Mesothelial cell of epicardium (in vitro differentiated cells): ENCODE measurements around the gene NXN. TPM values are rescaled to one million over a fixed set of nuclear protein-coding genes. Genes with fewer than 3 reads are reported as not detected.
A peak's percentile ranks its signal among the peaks of the same experiment; 100 is the strongest.
"Not testable (repeated sequence)": the region's sequence is repeated elsewhere in the genome, so short reads cannot be mapped to it uniquely, and the experiment has no call there.

ENCODE experiments used
- DNase-seq, 2 experiments: peaks; one replicate each; pipeline ENCODE4 v3.0.0; 2021; ENCODE audit warnings: low spot score in 2 of 2; ENCODE audit not compliant: unreplicated experiment in 2 of 2
- H3K27ac Mint-ChIP-seq: 2 replicates; pipeline ENCODE4 v1.8.0; 2021; ENCODE audit warnings: mixed read lengths
- H3K27me3 Mint-ChIP-seq: 2 replicates; pipeline ENCODE4 v1.8.0; 2021; ENCODE audit warnings: low read depth, mixed read lengths
- H3K36me3 Mint-ChIP-seq: 2 replicates; pipeline ENCODE4 v1.8.0; 2021; ENCODE audit warnings: mixed read lengths
- H3K4me1 Mint-ChIP-seq: 2 replicates; pipeline ENCODE4 v1.8.0; 2021; ENCODE audit warnings: mixed read lengths
- H3K4me3 Mint-ChIP-seq: 2 replicates; pipeline ENCODE4 v1.8.0; 2021; ENCODE audit warnings: mild to moderate bottlenecking, moderate library complexity, mixed read lengths
- H3K9me3 Mint-ChIP-seq: 2 replicates; pipeline ENCODE4 v1.8.0; 2021; ENCODE audit warnings: mixed read lengths
- total RNA-seq: library from RNA; stranded (reverse); gene quantifications from 3 replicates; pipeline ENCODE4 v1.2.1, GENCODE V29; 2021
- TF ChIP-seq, protein P1 (sequence below): fragments of 200-600 bp; sonication (generic); IDR thresholded peaks from one replicate; pipeline ENCODE4 v1.5.0; 2021; ENCODE audit warnings: antibody characterized with exemption; ENCODE audit not compliant: unreplicated experiment

The NXN gene
- total RNA-seq, 1 donor from 2014 or later: 107 TPM

DNA sequence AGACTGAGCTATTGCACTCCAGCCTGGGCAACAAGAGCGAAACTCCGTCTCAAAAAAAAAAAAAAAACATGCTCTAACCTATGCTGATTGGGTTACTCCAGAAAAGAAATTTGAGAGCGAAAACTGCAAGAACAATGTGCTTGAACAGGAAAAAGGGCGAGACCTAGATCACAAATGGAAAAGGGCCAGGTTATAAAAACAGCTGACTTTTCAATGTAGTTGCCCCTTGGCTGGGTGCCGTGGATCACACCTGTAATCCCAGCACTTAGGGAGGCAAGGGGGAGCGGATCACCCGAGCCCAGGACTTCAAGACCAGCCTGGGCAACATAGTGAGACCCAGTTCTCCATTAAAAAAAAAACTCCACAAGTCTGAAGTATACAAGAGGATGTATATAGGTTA is 148.6 kb downstream of the NXN start:
- Mint-ChIP-seq H3K27me3 (no peaks in the 10 kb centered on the region), H3K4me1 (peaks cover 7% of the 10 kb centered on the region), H3K4me3 (no peak overlapping the region), H3K27ac (no peak overlapping the region), H3K9me3 (peaks cover 12% of the 10 kb centered on the region), H3K36me3 (peaks cover 25% of the 10 kb centered on the region)
- TF ChIP-seq, protein P1, sequence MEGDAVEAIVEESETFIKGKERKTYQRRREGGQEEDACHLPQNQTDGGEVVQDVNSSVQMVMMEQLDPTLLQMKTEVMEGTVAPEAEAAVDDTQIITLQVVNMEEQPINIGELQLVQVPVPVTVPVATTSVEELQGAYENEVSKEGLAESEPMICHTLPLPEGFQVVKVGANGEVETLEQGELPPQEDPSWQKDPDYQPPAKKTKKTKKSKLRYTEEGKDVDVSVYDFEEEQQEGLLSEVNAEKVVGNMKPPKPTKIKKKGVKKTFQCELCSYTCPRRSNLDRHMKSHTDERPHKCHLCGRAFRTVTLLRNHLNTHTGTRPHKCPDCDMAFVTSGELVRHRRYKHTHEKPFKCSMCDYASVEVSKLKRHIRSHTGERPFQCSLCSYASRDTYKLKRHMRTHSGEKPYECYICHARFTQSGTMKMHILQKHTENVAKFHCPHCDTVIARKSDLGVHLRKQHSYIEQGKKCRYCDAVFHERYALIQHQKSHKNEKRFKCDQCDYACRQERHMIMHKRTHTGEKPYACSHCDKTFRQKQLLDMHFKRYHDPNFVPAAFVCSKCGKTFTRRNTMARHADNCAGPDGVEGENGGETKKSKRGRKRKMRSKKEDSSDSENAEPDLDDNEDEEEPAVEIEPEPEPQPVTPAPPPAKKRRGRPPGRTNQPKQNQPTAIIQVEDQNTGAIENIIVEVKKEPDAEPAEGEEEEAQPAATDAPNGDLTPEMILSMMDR: no peak
- DNase-seq: no peak

DNA sequence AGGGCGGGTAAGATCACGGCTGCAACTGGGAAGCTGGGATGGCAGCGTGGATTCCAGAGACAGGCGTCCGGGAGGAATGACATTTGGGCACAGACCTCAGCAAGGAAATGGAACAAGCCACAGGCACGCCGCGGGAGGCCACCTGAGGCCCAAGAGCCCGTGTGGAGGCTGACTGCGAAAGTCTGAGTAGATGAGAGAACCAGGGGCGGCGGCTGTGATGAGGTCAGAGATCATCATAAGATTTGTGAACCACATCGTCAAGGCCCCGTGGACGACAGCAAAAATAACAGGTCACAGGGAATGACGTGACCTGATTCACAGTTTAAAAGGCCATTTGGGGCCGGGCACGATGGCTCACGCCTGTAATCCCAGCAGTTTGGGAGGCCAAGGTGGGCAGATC is 149.2 kb downstream of the NXN start:
- Mint-ChIP-seq H3K27ac (peak overlapping the region; percentile 13), H3K27me3 (no peaks in the 10 kb centered on the region), H3K9me3 (peaks cover 12% of the 10 kb centered on the region), H3K36me3 (peaks cover 25% of the 10 kb centered on the region), H3K4me3 (no peak overlapping the region), H3K4me1 (peaks cover 6% of the 10 kb centered on the region)
- TF ChIP-seq, protein P1: no peak
- DNase-seq: no peak

DNA sequence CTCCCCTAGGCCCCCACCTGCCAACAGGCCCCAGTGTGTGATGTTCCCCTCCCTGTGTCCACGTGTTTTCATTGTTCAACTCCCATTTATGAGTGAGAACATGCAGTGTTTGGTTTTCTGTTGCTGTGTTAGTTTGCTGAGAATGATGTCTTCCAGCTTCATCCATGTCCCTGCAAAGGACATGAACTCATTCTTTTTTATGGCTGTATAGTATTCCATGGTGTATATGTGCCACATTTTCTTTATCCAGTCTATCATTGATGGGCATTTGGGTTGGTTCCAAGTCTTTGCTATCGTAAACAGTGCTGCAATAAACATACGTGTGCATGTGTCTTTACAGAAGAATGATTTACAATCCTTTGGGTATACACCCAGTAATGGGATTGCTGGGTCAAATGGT is 150.0 kb downstream of the NXN start:
- not testable (repeated sequence) for DNase-seq, H3K27ac Mint-ChIP-seq, H3K4me3 Mint-ChIP-seq, H3K27me3 Mint-ChIP-seq, H3K4me1 Mint-ChIP-seq
- Mint-ChIP-seq H3K36me3 (peaks cover 25% of the 10 kb centered on the region), H3K9me3 (peaks cover 12% of the 10 kb centered on the region)

DNA sequence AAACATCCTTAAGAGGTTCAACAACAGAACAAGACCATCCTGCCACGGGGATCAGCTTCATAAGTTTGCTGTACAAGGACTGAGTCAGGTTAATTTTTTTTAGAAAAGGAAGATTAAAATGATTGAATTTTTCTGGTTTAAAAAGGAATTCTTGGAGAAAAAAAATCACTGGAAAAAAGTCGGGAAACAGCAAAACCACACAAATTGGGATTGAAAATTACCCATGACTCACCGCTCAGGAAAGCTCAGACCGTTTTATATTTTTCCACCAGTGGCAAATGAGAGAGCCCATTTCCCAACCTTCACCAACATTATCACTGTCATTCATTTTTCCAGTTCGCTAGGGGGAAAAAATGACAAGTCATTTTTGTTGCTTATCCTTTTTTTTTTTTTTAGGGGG is 150.8 kb downstream of the NXN start:
- peaks cover 2% of the 10 kb centered on the region for H3K4me1 Mint-ChIP-seq
- no peak for DNase-seq
- no peak overlapping the region for H3K27ac Mint-ChIP-seq
- peaks cover 24% of the 10 kb centered on the region for H3K36me3 Mint-ChIP-seq
- no peak overlapping the region for H3K4me3 Mint-ChIP-seq
- H3K27me3 Mint-ChIP-seq: no peaks in the 10 kb centered on the region
- TF ChIP-seq, protein P1: no peak
- peaks cover 12% of the 10 kb centered on the region for H3K9me3 Mint-ChIP-seq

DNA sequence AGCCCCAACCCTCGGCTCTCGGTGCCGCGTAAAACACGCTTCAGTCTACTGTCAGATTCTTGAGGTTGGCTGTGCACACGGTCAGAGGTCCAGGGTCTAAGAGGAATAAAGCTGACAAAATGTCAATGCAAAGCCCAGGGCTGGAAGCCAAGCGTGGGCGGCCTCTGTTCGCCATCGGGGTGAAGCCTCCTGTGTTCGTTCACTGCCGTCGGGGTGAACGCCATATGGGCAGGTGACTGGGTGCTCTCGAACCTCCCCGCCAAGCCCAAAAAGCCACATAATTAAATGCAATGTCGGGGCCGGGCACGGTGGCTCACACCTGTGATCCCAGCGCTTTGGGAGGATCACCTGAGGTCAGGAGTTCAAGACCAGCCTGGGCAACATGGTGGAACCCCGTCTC is 152.8 kb downstream of the NXN start:
- Mint-ChIP-seq H3K4me1 (no peaks in the 10 kb centered on the region), H3K36me3 (peaks cover 25% of the 10 kb centered on the region), H3K27me3 (no peaks in the 10 kb centered on the region), H3K27ac (no peak overlapping the region), H3K9me3 (peaks cover 6% of the 10 kb centered on the region), H3K4me3 (no peak overlapping the region)
- TF ChIP-seq, protein P1: no peak
- DNase-seq: no peak

DNA sequence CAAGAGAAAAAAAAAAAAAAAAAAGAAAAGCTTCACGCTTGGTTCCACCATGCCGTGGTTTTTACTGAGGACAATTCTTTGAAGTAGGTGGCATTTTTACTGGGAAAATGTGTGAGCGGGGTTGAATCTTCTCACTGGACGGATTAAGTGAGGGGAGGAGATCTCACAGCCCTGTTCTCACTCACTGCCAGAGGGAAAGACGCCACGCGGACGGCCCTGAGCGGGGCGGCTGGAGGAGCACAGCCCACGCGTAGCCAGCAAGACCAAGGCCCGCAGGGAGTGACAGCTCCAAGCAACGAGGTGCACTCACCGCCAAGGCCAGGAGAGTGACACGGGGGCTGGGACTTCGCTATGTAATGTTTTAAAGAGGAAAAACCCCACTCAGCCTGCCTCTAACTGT is 154.4 kb downstream of the NXN start:
- no peaks in the 10 kb centered on the region for H3K4me1 Mint-ChIP-seq
- TF ChIP-seq, protein P1: no peak
- H3K27ac Mint-ChIP-seq: peak overlapping the region; percentile 47
- no peak for DNase-seq
- no peak overlapping the region for H3K4me3 Mint-ChIP-seq
- peaks cover 4% of the 10 kb centered on the region for H3K9me3 Mint-ChIP-seq
- peaks cover 23% of the 10 kb centered on the region for H3K36me3 Mint-ChIP-seq
- no peaks in the 10 kb centered on the region for H3K27me3 Mint-ChIP-seq
